Rectal smooth muscle tissue (tissue), 1 donor: ENCODE results near the gene NCAPH2.

Experiments used
- H3K27ac ChIP-seq: one replicate; pipeline ENCODE4 v1.7.0; 2013; ENCODE audit warnings: low read depth, low read length, inconsistent platforms
- H3K27me3 ChIP-seq: one replicate; pipeline ENCODE4 v1.7.0; 2013; ENCODE audit warnings: low read length; ENCODE audit not compliant: control insufficient read depth, insufficient read depth
- H3K36me3 ChIP-seq: one replicate; pipeline ENCODE4 v1.7.0; 2013; ENCODE audit warnings: low read length; ENCODE audit not compliant: control insufficient read depth, insufficient read depth
- H3K4me1 ChIP-seq: one replicate; pipeline ENCODE4 v1.7.0; 2013; ENCODE audit warnings: low read length; ENCODE audit not compliant: control insufficient read depth, insufficient read depth
- H3K4me3 ChIP-seq: one replicate; pipeline ENCODE4 v1.7.0; 2013; ENCODE audit warnings: low read length
- H3K9ac ChIP-seq: one replicate; pipeline ENCODE4 v1.7.0; 2013; ENCODE audit warnings: low read length

The NCAPH2 gene

GRCh38 chr22:50468626-50469025, 39.4 kb upstream of the NCAPH2 start:
- H3K36me3 ChIP-seq = peaks cover 38% of the 10 kb centered on the region
- no peaks in the 10 kb centered on the region for H3K27me3 ChIP-seq
- H3K4me1 ChIP-seq = peaks cover 10% of the 10 kb centered on the region
- H3K9ac ChIP-seq = no peak overlapping the region
- H3K27ac ChIP-seq = no peak overlapping the region
- no peak overlapping the region for H3K4me3 ChIP-seq

GRCh38 chr22:50469377-50470305, 38.4 kb upstream of the NCAPH2 start:
- Histone ChIP-seq H3K27ac (no peak overlapping the region), H3K9ac (peak overlapping the region; percentile 55), H3K36me3 (peaks cover 31% of the 10 kb centered on the region), H3K4me3 (peak overlapping the region; percentile 46), H3K4me1 (peaks cover 14% of the 10 kb centered on the region), H3K27me3 (no peaks in the 10 kb centered on the region)

GRCh38 chr22:50470491-50470890, 37.5 kb upstream of the NCAPH2 start:
- Histone ChIP-seq H3K4me1 (peaks cover 16% of the 10 kb centered on the region), H3K27me3 (no peaks in the 10 kb centered on the region), H3K27ac (no peak overlapping the region), H3K9ac (peak overlapping the region; percentile 55), H3K36me3 (peaks cover 24% of the 10 kb centered on the region), H3K4me3 (peak overlapping the region; percentile 46)

- Histone ChIP-seq H3K27me3 (no peaks in the 10 kb centered on the region), H3K4me3 (no peak overlapping the region), H3K9ac (no peak overlapping the region), H3K4me1 (peaks cover 16% of the 10 kb centered on the region), H3K27ac (no peak overlapping the region), H3K36me3 (peaks cover 16% of the 10 kb centered on the region)
These were observed 36.7 kb upstream of the NCAPH2 start for GRCh38 chr22:50471197-50471847.

GRCh38 chr22:50471962-50472361, 36.1 kb upstream of the NCAPH2 start:
- peak overlapping the region; percentile 30 for H3K9ac ChIP-seq
- peak overlapping the region; percentile 21 for H3K4me3 ChIP-seq
- no peaks in the 10 kb centered on the region for H3K27me3 ChIP-seq
- peaks cover 9% of the 10 kb centered on the region for H3K36me3 ChIP-seq
- H3K27ac ChIP-seq = no peak overlapping the region
- peaks cover 16% of the 10 kb centered on the region for H3K4me1 ChIP-seq

- peak overlapping the region; percentile 82 for H3K4me3 ChIP-seq
- H3K9ac ChIP-seq = peak overlapping the region; percentile 66
- H3K27me3 ChIP-seq = no peaks in the 10 kb centered on the region
- H3K36me3 ChIP-seq = peaks cover 2% of the 10 kb centered on the region
- H3K4me1 ChIP-seq = peaks cover 16% of the 10 kb centered on the region
- no peak overlapping the region for H3K27ac ChIP-seq
These were observed 34.9 kb upstream of the NCAPH2 start for GRCh38 chr22:50473088-50473487.

- Histone ChIP-seq H3K4me1 (peaks cover 16% of the 10 kb centered on the region), H3K27me3 (no peaks in the 10 kb centered on the region), H3K36me3 (no peaks in the 10 kb centered on the region), H3K27ac (peak overlapping the region; percentile 45), H3K9ac (peak overlapping the region; percentile 66), H3K4me3 (peak overlapping the region; percentile 82)
These were observed 34.0 kb upstream of the NCAPH2 start for GRCh38 chr22:50473855-50474671.

- Histone ChIP-seq H3K9ac (peak within 1 kb of the TSS; percentile 66), H3K4me1 (peaks cover 16% of the 10 kb centered on the region), H3K27me3 (peaks cover 2% of the 10 kb centered on the region), H3K4me3 (peak within 1 kb of the TSS; percentile 82), H3K36me3 (no peaks in the 10 kb centered on the region), H3K27ac (peak within 1 kb of the TSS; percentile 71)
These were observed 33.0 kb upstream of the NCAPH2 start, which contains the start of gene SBF1 for GRCh38 chr22:50474710-50475651. TSS of gene SBF1 (minus strand) at chr22:50475035. CDS start at chr22:50474840, 195 bp downstream.

GRCh38 chr22:50475652-50476002, 32.4 kb upstream of the NCAPH2 start:
- Histone ChIP-seq H3K9ac (no peak overlapping the region), H3K4me1 (peaks cover 13% of the 10 kb centered on the region), H3K27ac (no peak overlapping the region)

GRCh38 chr22:50476868-50477267, 31.2 kb upstream of the NCAPH2 start:
- Histone ChIP-seq H3K9ac (no peak overlapping the region), H3K27me3 (peaks cover 6% of the 10 kb centered on the region), H3K4me1 (peaks cover 12% of the 10 kb centered on the region), H3K36me3 (no peaks in the 10 kb centered on the region), H3K27ac (no peak overlapping the region), H3K4me3 (no peak overlapping the region)

More at GRCh38 chr22:50475652-50476002, 32.4 kb upstream of the NCAPH2 start:
- Histone ChIP-seq H3K27me3 (peaks cover 6% of the 10 kb centered on the region), H3K4me3 (peak overlapping the region; percentile 77), H3K36me3 (no peaks in the 10 kb centered on the region)

- Histone ChIP-seq H3K4me1 (peaks cover 12% of the 10 kb centered on the region), H3K27me3 (peaks cover 8% of the 10 kb centered on the region), H3K9ac (no peak overlapping the region), H3K4me3 (no peak overlapping the region), H3K36me3 (no peaks in the 10 kb centered on the region), H3K27ac (no peak overlapping the region)
These were observed 30.1 kb upstream of the NCAPH2 start for GRCh38 chr22:50477923-50478322.
